ENCODE results near the gene MYZAP.

Gene MYZAP

DNA sequence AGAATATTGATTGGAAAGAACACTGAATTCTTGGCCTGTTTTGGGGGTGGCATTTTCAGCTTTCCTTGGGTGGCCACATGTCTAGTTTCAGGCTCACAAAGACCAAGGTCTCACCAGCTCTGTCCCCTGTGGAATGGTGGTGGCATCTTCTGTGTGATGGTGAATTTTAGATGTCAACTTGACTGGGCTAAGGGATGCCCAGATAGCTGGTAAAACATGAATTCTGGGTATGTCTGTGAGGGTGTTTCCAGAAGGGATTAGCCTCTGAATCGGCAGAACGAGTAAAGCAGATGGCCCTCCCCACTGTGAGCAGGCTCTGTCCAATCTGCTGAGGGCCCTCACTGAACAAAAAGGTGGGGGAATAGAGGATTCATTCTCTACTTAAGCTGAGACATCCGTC, 34.4 kb upstream of the MYZAP start:
- H2AFZ ChIP-seq (ENCODE audit: low read depth, low read length): no peak overlapping the region
- DNase-seq: no peak
- H3K23ac ChIP-seq (ENCODE audit: low read length in 2 of 2): no peak overlapping the region
- no peak overlapping the region for H3K4me3 ChIP-seq (ENCODE audit: insufficient read depth in 1 of 2, low read depth in 1 of 2, low read length in 2 of 2)
- H3K27ac ChIP-seq (ENCODE audit: low read length, poor library complexity, severe bottlenecking): no peak overlapping the region
- H3K18ac ChIP-seq (ENCODE audit: low read depth in 1 of 2, low read length in 2 of 2): no peak overlapping the region
- H3K4me2 ChIP-seq (ENCODE audit: low read length, poor library complexity, severe bottlenecking): no peak overlapping the region
- H3K79me1 ChIP-seq (replicated peaks; ENCODE audit: low read length, poor library complexity, severe bottlenecking): no peaks in the 10 kb centered on the region
- H3K36me3 ChIP-seq (ENCODE audit: control insufficient read depth in 1 of 2, insufficient read depth in 2 of 2, low read depth in 1 of 2, low read length in 2 of 2): peaks cover 0 to 28% of the 10 kb centered on the region in 2 experiments
- no peak overlapping the region for H3K14ac ChIP-seq (ENCODE audit: low read length in 2 of 2)
- no peak overlapping the region for H3K9ac ChIP-seq (ENCODE audit: low read length)
- no peak overlapping the region for H2BK5ac ChIP-seq (ENCODE audit: low read depth, low read length, poor library complexity, severe bottlenecking)
- no peak overlapping the region for H2AK5ac ChIP-seq (ENCODE audit: low read length, severe bottlenecking)
- peaks cover 21% of the 10 kb centered on the region for H3K4me1 ChIP-seq (ENCODE audit: control insufficient read depth, insufficient read depth, low read depth, low read length)
- H2BK12ac ChIP-seq (ENCODE audit: low read length in 2 of 2): no peak overlapping the region
- no peak overlapping the region for H2BK15ac ChIP-seq (ENCODE audit: low read depth, poor library complexity, severe bottlenecking)
- no peak overlapping the region for H2BK120ac ChIP-seq (ENCODE audit: low read depth, low read length)
- 90% methylated on average over 3 of the region's 3 CpGs for WGBS
- no peaks in the 10 kb centered on the region for H3K27me3 ChIP-seq (ENCODE audit: control insufficient read depth in 1 of 2, insufficient read depth in 1 of 2, low read length in 2 of 2)
- no peak overlapping the region for H4K91ac ChIP-seq (ENCODE audit: low read length)
- no peaks in the 10 kb centered on the region for H3K9me3 ChIP-seq (ENCODE audit: control insufficient read depth, low read length)
- no peak overlapping the region for H4K8ac ChIP-seq (ENCODE audit: low read length)
- no peak overlapping the region for H3K4ac ChIP-seq (ENCODE audit: low read depth in 1 of 2, low read length in 2 of 2)

- Histone ChIP-seq H3K27me3 (ENCODE audit: control insufficient read depth in 1 of 2, insufficient read depth in 1 of 2, low read length in 2 of 2) (no peaks in the 10 kb centered on the region), H4K91ac (ENCODE audit: low read length) (no peak overlapping the region), H3K79me1 (replicated peaks; ENCODE audit: low read length, poor library complexity, severe bottlenecking) (no peaks in the 10 kb centered on the region), H3K4me1 (ENCODE audit: control insufficient read depth, insufficient read depth, low read depth, low read length) (peaks cover 17% of the 10 kb centered on the region), H3K18ac (ENCODE audit: low read depth in 1 of 2, low read length in 2 of 2) (no peak overlapping the region), H2AK5ac (ENCODE audit: low read length, severe bottlenecking) (no peak overlapping the region), H2BK12ac (ENCODE audit: low read length in 2 of 2) (no peak overlapping the region), H2AFZ (ENCODE audit: low read depth, low read length) (no peak overlapping the region), H3K27ac (ENCODE audit: low read length, poor library complexity, severe bottlenecking) (no peak overlapping the region), H3K4me3 (ENCODE audit: insufficient read depth in 1 of 2, low read depth in 1 of 2, low read length in 2 of 2) (no peak overlapping the region), H3K4me2 (ENCODE audit: low read length, poor library complexity, severe bottlenecking) (no peak overlapping the region), H3K14ac (ENCODE audit: low read length in 2 of 2) (no peak overlapping the region), H2BK15ac (ENCODE audit: low read depth, poor library complexity, severe bottlenecking) (no peak overlapping the region), H2BK5ac (ENCODE audit: low read depth, low read length, poor library complexity, severe bottlenecking) (no peak overlapping the region), H3K23ac (ENCODE audit: low read length in 2 of 2) (no peak overlapping the region), H2BK120ac (ENCODE audit: low read depth, low read length) (no peak overlapping the region), H3K9ac (ENCODE audit: low read length) (no peak overlapping the region), H3K36me3 (ENCODE audit: control insufficient read depth in 1 of 2, insufficient read depth in 2 of 2, low read depth in 1 of 2, low read length in 2 of 2) (peaks cover 0 to 26% of the 10 kb centered on the region in 2 experiments), H4K8ac (ENCODE audit: low read length) (no peak overlapping the region), H3K9me3 (ENCODE audit: control insufficient read depth, low read length) (no peaks in the 10 kb centered on the region), H3K4ac (ENCODE audit: low read depth in 1 of 2, low read length in 2 of 2) (no peak overlapping the region)
- WGBS: 96% methylated on average over 5 of the region's 6 CpGs
- no peak for DNase-seq
These were observed 33.9 kb upstream of the MYZAP start for GRCh38 chr15:57557810-57558209.

GRCh38 chr15:57559875-57560274, 31.8 kb upstream of the MYZAP start:
- peak; percentile 40 for DNase-seq
- H3K9me3 ChIP-seq (ENCODE audit: control insufficient read depth, low read length): no peaks in the 10 kb centered on the region
- H2BK15ac ChIP-seq (ENCODE audit: low read depth, poor library complexity, severe bottlenecking): no peak overlapping the region
- no peaks in the 10 kb centered on the region for H3K79me1 ChIP-seq (replicated peaks; ENCODE audit: low read length, poor library complexity, severe bottlenecking)
- no peak overlapping the region for H2BK120ac ChIP-seq (ENCODE audit: low read depth, low read length)
- no peak overlapping the region for H2AK5ac ChIP-seq (ENCODE audit: low read length, severe bottlenecking)
- no peak overlapping the region for H3K4me2 ChIP-seq (ENCODE audit: low read length, poor library complexity, severe bottlenecking)
- peaks cover 3% of the 10 kb centered on the region for H3K4me1 ChIP-seq (ENCODE audit: control insufficient read depth, insufficient read depth, low read depth, low read length)
- H3K23ac ChIP-seq (ENCODE audit: low read length in 2 of 2): no peak overlapping the region
- H2BK12ac ChIP-seq (ENCODE audit: low read length in 2 of 2): no peak overlapping the region
- no peaks in the 10 kb centered on the region for H3K27me3 ChIP-seq (ENCODE audit: control insufficient read depth in 1 of 2, insufficient read depth in 1 of 2, low read length in 2 of 2)
- WGBS: 3% methylated on average over 4 of the region's 5 CpGs
- H2AFZ ChIP-seq (ENCODE audit: low read depth, low read length): no peak overlapping the region
- peaks cover 0 to 12% of the 10 kb centered on the region in 2 experiments for H3K36me3 ChIP-seq (ENCODE audit: control insufficient read depth in 1 of 2, insufficient read depth in 2 of 2, low read depth in 1 of 2, low read length in 2 of 2)
- H3K18ac ChIP-seq (ENCODE audit: low read depth in 1 of 2, low read length in 2 of 2): no peak overlapping the region
- no peak overlapping the region for H3K9ac ChIP-seq (ENCODE audit: low read length)
- no peak overlapping the region for H4K91ac ChIP-seq (ENCODE audit: low read length)
- no peak overlapping the region for H4K8ac ChIP-seq (ENCODE audit: low read length)
- H3K27ac ChIP-seq (ENCODE audit: low read length, poor library complexity, severe bottlenecking): no peak overlapping the region
- H3K4me3 ChIP-seq (ENCODE audit: insufficient read depth in 1 of 2, low read depth in 1 of 2, low read length in 2 of 2): no peak overlapping the region
- H2BK5ac ChIP-seq (ENCODE audit: low read depth, low read length, poor library complexity, severe bottlenecking): no peak overlapping the region
- H3K4ac ChIP-seq (ENCODE audit: low read depth in 1 of 2, low read length in 2 of 2): no peak overlapping the region
- no peak overlapping the region for H3K14ac ChIP-seq (ENCODE audit: low read length in 2 of 2)

GRCh38 chr15:57561041-57561711, 30.5 kb upstream of the MYZAP start:
- Histone ChIP-seq H4K8ac (ENCODE audit: low read length) (no peak overlapping the region), H3K4ac (ENCODE audit: low read depth in 1 of 2, low read length in 2 of 2) (no peak overlapping the region), H3K27me3 (ENCODE audit: control insufficient read depth in 1 of 2, insufficient read depth in 1 of 2, low read length in 2 of 2) (no peaks in the 10 kb centered on the region), H3K14ac (ENCODE audit: low read length in 2 of 2) (no peak overlapping the region), H2BK12ac (ENCODE audit: low read length in 2 of 2) (no peak overlapping the region), H2AFZ (ENCODE audit: low read depth, low read length) (no peak overlapping the region), H2BK15ac (ENCODE audit: low read depth, poor library complexity, severe bottlenecking) (no peak overlapping the region), H3K9ac (ENCODE audit: low read length) (peak overlapping the region; percentile 34), H3K23ac (ENCODE audit: low read length in 2 of 2) (no peak overlapping the region), H2BK5ac (ENCODE audit: low read depth, low read length, poor library complexity, severe bottlenecking) (no peak overlapping the region), H3K4me3 (ENCODE audit: insufficient read depth in 1 of 2, low read depth in 1 of 2, low read length in 2 of 2) (no peak overlapping the region), H4K91ac (ENCODE audit: low read length) (no peak overlapping the region), H3K36me3 (ENCODE audit: control insufficient read depth in 1 of 2, insufficient read depth in 2 of 2, low read depth in 1 of 2, low read length in 2 of 2) (peaks cover 0 to 12% of the 10 kb centered on the region in 2 experiments), H3K4me1 (ENCODE audit: control insufficient read depth, insufficient read depth, low read depth, low read length) (no peaks in the 10 kb centered on the region), H3K4me2 (ENCODE audit: low read length, poor library complexity, severe bottlenecking) (no peak overlapping the region), H3K18ac (ENCODE audit: low read depth in 1 of 2, low read length in 2 of 2) (no peak overlapping the region), H3K79me1 (replicated peaks; ENCODE audit: low read length, poor library complexity, severe bottlenecking) (no peaks in the 10 kb centered on the region), H2AK5ac (ENCODE audit: low read length, severe bottlenecking) (no peak overlapping the region), H2BK120ac (ENCODE audit: low read depth, low read length) (no peak overlapping the region), H3K9me3 (ENCODE audit: control insufficient read depth, low read length) (no peaks in the 10 kb centered on the region), H3K27ac (ENCODE audit: low read length, poor library complexity, severe bottlenecking) (no peak overlapping the region)
- WGBS: 57% methylated on average over 4 of the region's 9 CpGs
- DNase-seq: peak; percentile 76

All from mesenchymal stem cell (in vitro differentiated cells and primary cell).